Activated CD8-positive, alpha-beta memory T cell treated with anti-CD3 and anti-CD28 coated beads, Interleukin-2, amount 50 U/mL, for 1 hour (primary cell): ENCODE data around the gene CSNK1D.

Experiments
- DNase-seq: peaks from one replicate; pipeline ENCODE4 v3.0.0-alpha.2; 2020; ENCODE audit errors: extremely low read depth

Gene CSNK1D

DNA sequence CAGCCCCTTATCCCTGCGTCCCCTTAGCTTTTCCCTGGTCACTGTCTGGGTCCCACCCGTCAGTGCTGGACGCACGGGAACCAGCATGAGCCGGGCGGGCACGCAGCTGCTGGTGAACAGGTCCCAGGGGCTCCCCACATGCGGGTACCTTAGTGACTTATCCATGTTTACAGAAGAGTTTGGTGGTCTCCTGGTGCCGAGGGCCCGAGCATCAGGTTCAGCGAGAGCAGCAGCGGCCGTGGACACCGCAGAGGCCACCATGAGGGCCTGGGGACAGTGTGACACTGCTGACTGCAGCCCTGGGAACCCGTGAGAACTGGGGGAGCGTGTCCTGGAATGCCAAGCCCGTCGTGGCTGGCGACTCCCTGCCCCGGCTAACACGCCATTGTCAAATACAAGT lies 37.4 kb upstream of the CSNK1D start:
- no peak for DNase-seq

DNA sequence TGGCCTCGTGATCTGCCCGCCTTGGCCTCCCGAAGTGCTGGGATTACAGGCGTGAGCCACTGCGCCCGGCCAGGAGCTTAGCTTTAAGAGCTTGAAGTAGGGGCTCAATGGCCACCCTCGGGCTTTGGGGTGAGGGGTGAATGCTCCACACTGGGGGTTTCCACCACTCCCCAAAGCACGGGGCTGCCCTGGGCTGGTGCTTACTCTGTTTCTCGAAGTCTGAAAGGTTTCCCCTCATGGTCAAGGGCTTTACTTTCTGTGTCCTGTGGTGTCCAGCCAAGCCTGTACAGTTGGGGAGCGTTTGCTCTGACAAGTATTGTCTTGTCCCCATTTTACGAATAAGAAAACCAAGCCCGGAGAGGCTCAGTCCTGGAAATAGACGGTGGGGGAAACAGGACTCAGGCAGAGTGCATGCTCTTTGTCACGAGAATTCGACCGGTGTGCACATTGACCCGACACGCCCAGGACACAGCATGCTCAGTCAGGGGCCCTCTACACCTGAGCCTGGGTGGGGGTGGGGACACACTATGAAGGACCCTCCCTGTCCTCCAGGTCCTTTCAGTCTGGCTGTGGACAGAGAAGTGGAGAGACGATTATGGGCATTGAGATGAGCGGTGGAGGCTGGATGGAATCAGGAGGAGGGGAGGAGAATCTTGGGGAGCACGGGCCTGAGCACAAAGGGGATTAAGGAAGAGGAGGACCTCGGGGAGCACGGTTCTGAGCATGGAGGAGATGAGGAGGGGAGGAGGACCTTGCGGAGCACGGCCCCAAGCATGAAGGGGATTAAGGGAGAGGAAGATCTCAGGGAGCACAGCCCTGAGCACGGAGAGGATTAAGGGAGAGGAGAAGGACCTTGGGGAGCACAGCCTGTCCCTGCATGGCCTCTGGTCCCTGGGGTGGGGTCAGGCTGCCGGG lies 36.4 kb upstream of the CSNK1D start:
- DNase-seq, result no peak

- DNase-seq, result no peak
Measured at GRCh38 chr17:82305727-82306300, 32.3 kb upstream of the CSNK1D start.

- DNase-seq, result no peak
Measured at GRCh38 chr17:82304826-82305726, 31.6 kb upstream of the CSNK1D start.

DNA sequence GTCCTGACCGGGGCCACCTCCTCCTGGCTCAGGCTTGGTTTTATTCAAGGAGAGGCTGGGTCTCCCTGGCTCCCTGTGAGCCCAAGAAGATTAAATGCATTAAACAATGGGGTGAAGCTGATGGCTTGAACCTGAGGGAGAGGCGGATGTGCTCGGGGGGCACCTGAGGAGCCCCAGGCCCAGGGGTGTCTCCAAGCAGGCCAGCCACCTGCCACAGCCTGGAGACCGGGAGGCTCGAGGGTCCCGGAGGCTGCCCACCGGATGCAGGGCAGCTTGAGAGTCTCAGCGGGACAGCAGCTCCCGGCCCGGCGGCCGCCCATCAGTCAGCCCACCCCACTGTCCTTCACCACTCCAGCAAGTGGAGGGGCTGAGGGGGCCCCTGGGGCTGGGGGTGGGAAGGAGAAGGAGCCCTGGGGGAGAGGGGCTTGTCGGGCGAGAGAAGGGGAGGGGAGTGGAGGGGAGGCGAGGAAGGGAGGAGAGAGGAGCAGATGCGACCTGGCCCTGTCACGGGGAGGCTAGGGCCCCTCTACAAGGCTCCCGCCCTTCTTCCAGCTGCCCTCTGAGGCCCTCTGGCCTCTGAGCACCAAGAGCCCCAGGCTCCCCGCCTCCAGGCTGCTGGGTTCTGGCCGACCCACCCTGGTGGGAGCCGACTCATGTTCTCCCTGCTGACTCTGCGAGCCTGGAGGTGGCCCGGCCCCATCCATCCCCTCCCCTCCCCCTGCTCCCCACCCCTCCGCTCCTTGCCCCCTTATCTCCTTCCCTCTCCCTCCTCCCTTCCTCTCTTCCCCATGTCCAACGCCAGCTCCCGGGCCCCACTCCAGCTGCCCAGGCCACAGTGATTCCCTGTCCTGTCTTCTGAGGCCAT lies 30.7 kb upstream of the CSNK1D start:
- DNase-seq, result no peak

- DNase-seq, result no peak
Measured at GRCh38 chr17:82302991-82303943, 29.8 kb upstream of the CSNK1D start.

DNA sequence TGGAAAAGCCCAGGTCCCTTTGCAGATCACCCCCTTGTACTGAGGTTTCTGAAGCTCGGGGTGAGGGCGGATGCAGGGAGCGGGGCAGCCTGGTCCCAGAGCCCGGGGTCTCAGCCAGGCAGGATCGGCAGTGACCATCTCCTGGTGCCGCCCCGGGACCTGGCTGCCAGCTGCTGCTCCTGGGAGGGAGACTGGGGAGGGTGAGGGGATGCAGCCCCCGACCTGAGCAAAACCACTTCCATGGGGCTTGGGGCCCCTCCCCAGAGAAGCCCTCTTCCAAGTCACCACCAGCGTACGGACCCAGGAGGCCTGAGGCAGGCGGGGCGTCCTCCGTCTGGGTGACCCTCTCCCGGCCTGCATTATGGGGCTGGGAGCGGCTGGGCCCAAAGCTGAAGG lies 29.1 kb upstream of the CSNK1D start:
- no peak for DNase-seq

- DNase-seq, result no peak
Measured at GRCh38 chr17:82301916-82302567, 28.5 kb upstream of the CSNK1D start.

- no peak for DNase-seq
Measured at GRCh38 chr17:82301300-82301915, 27.9 kb upstream of the CSNK1D start.

GRCh38 chr17:82300707-82301270 lies 27.3 kb upstream of the CSNK1D start:
- DNase-seq, result no peak

- no peak for DNase-seq
Measured at GRCh38 chr17:82300228-82300627, 26.7 kb upstream of the CSNK1D start.

DNA sequence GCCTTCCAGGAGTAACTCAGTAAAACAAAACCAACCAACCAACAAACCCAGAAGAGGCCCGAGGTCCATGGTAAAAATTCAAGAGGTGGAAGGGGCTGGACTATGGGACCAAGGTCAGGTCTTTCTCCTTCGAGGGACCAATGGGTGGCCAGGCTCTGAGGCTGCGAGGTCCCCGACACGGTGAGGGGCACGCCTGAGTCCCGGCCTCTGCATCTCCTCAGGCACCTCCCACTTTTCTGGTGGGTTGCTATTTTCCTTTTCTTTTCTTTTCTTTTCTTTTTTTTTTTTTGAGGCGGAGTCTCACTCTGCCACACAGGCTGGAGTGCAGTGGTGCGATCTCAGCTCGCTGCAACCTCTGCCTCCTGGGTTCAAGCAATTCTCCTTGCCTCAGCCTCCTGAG lies 26.0 kb upstream of the CSNK1D start:
- DNase-seq, result no peak

DNA sequence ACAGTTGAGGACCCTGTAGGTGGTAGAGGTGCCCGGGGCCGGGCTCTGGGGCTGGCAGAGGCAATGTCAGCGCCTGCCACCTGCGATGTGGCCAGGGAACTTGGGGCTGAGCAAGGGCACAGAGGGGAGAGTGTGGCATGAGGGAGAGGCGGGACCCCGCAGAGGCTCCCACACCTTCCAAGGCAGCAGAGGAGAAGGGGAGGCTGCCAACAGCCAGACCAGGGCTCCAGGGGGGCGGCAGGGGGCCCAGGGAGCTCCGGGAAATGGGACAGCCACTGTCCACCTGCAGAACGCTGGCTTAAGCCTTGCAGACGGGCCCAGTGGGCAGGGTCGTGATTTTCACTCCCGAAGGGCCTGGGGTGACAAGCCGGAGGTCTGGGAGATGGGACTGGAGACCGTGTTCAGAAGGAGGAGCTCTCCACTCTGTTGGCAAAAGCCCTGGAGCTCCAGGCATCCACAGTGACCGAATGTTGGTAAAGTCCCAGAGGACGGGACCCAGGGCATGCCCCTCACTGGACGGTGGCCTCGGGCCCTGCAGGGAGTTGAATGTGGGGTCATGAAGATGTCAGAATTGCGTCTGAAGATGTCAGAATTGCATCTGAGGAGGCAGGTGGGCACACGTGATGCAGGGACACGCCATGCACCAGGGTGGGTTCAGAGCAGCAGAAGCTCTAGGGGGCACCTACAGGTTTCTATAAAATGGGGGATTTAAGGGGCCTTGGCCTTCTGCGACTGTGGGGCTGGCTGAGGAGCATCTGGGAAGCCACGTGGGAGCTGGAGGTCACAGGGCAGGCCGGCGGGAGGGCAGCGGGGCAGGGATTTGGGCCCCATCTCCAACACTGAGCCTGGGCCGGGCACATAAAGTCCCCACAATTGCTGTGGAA lies 25.3 kb upstream of the CSNK1D start:
- DNase-seq, result no peak

DNA sequence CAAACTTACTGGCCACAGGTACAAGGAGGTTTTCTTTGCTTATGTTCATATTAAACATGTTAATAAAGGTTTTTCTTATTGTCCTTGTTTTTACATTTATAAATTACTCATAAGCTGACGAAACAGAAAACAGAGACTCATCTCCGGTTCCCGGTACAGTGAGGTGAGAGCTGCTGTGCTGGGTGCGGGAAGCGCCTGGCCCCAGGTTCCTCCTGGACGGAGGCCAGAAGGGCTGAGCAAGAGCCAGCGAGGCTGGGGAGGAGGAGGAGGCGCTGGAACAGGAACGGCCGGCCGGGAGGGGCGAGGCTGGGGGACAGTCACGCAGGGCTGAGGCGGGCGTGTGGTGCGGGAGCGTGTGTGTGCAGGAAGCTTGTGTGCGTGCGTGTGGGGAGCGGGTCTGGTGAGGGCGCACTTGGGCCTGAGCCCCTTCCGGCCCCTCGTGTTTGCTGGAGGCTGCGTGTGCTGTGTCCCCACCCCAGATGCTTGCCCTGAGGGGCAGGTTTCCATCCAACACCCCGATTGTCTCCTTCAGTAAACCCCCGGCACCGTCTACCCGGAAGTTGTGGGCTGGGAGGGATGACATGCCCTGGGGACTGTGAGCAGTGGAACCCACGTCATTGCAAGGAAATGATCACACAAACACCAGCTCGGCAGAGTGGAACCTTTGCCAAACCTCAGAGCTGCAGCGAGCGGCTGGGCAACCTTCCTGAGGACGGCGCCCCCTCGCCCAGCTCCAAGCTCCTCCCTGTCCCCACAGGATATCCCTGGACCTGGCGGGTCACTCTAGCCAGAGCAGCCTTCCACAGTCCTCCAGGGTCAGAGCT lies 24.4 kb upstream of the CSNK1D start:
- peak; percentile 99 for DNase-seq

GRCh38 chr17:82297280-82297713 lies 23.8 kb upstream of the CSNK1D start:
- peak; percentile 91 for DNase-seq

DNA sequence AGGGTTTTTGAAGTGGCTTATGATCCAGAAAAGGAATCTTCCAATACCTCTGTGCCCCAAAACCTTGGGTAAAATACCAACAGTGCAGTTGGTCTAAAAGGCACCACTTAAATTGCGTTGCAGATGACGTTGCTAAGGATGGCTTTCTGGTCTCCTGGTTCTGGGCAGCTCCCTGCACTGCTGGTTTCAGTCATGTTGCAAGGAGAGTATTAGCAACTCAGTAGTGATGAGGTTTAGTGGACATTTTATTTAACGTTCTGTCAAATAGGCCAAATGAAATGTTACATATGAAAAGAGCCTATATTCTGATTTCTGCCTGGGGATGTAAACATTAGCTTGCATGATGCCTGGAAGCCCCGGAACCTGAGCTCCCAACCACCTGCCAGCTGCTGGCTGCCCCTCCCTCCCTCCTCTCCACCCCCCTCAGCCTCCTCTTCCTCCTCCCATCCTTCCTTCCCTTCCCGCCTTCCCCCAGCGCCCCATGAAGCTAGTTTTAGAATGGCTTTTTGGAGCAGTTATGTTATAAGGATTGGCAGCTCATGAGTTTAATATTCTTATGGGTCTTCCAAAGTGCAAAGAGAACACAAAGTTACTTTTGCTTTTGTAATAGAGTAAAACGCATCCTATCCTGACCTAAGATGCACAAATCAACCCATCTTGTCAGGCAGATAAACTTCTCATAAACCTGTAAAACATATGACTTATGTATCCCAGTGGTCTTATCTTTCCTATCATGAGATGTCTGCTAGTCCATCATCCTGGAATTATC lies 23.2 kb upstream of the CSNK1D start:
- no peak for DNase-seq
